Caco-2 (cell line): ENCODE data around the gene PIGS. TPM values are rescaled to one million over a fixed set of nuclear protein-coding genes. Genes with fewer than 3 reads are reported as not detected.

ENCODE experiments used
- total RNA-seq: library from RNA; stranded (reverse); gene quantifications from 2 replicates; pipeline ENCODE4 v1.2.3, GENCODE V29; 2022

The PIGS gene
- total RNA-seq, 1 experiment from 2014 or later = 99.6 TPM

Other genes with a start within 250 kb of the PIGS start
- 86.3 and 89.9 TPM in 2 replicates for gene IFT20, start 236.1 kb downstream of the PIGS start, total RNA-seq
- 105 and 119 TPM in 2 replicates for gene TNFAIP1, start 235.8 kb downstream of the PIGS start, total RNA-seq
- gene POLDIP2, start 214.0 kb downstream of the PIGS start, total RNA-seq = 257 and 265 TPM in 2 replicates
- not detected in 2 replicates for gene SEBOX, start 206.3 kb downstream of the PIGS start, total RNA-seq
- gene VTN, start 201.2 kb downstream of the PIGS start, total RNA-seq = 273 and 298 TPM in 2 replicates
- 32.8 and 34.4 TPM in 2 replicates for gene SARM1, start 199.8 kb downstream of the PIGS start, total RNA-seq
- 114 and 128 TPM in 2 replicates for gene SLC46A1, start 165.3 kb downstream of the PIGS start, total RNA-seq
- gene SLC13A2, start 97.9 kb downstream of the PIGS start, total RNA-seq = 0.42 and 0.57 TPM in 2 replicates
- gene FOXN1, start 65.2 kb downstream of the PIGS start, total RNA-seq = 0.26 and 0.48 TPM in 2 replicates
- gene UNC119, start 18.9 kb downstream of the PIGS start, total RNA-seq = 40.5 and 41.3 TPM in 2 replicates
- 16.3 and 17.7 TPM in 2 replicates for gene ALDOC, start 5.4 kb upstream of the PIGS start, total RNA-seq
- gene SPAG5, start 27.5 kb upstream of the PIGS start, total RNA-seq = 113 TPM in 2 replicates
- 15.7 and 18.9 TPM in 2 replicates for gene RSKR, start 42.7 kb upstream of the PIGS start, total RNA-seq
- gene BLTP2, start 73.6 kb upstream of the PIGS start, total RNA-seq = 154 and 176 TPM in 2 replicates
- gene SDF2, start 90.4 kb upstream of the PIGS start, total RNA-seq = 63.5 and 64.9 TPM in 2 replicates
- gene SUPT6H, start 90.7 kb upstream of the PIGS start, total RNA-seq = 127 and 129 TPM in 2 replicates
- 4.1 and 4.4 TPM in 2 replicates for gene PROCA1, start 140.4 kb upstream of the PIGS start, total RNA-seq
- 1.2 and 1.8 TPM in 2 replicates for gene RAB34, start 146.3 kb upstream of the PIGS start, total RNA-seq
- gene RPL23A, start 148.5 kb upstream of the PIGS start, total RNA-seq = 1,980 and 2,181 TPM in 2 replicates
- gene TLCD1, start 154.7 kb upstream of the PIGS start, total RNA-seq = 31.7 and 37.9 TPM in 2 replicates
- 11.0 and 13.4 TPM in 2 replicates for gene NEK8, start 157.3 kb upstream of the PIGS start, total RNA-seq
- 140 and 154 TPM in 2 replicates for gene TRAF4, start 172.5 kb upstream of the PIGS start, total RNA-seq